ENCODE measurements around the gene CDKN2A. TPM values are rescaled to one million over a fixed set of nuclear protein-coding genes. Genes with fewer than 3 reads are reported as not detected.

Gene CDKN2A
- total and polyA plus RNA-seq, 9 of the 15 experiments (the other 6 are each of a cell fraction or from before 2014, with no cell fraction given), result not detected

GRCh38 chr9:21995006-21995665, 944 bp upstream of the CDKN2A start:
- Histone ChIP-seq H3K9ac (ENCODE audit: insufficient read depth in 1 of 2, low read depth in 2 of 2, low read length in 2 of 2) (no peak overlapping the region), H3K79me2 (ENCODE audit: control insufficient read depth, insufficient read depth, low read length) (no peaks in the 10 kb centered on the region), H3K4me3 (no peak overlapping the region), H3K36me3 (ENCODE audit: control insufficient read depth, insufficient read depth, low read length) (no peaks in the 10 kb centered on the region), H3K4me2 (ENCODE audit: insufficient read depth, low read length) (no peak overlapping the region), H3K4me1 (replicated peaks in 1 of 2; ENCODE audit: control insufficient read depth in 2 of 2, insufficient read depth in 2 of 2, low read length in 2 of 2) (no peaks in the 10 kb centered on the region), H3K27me3 (ENCODE audit: control insufficient read depth in 2 of 2, insufficient read depth in 2 of 2, low read length in 2 of 2) (no peaks in the 10 kb centered on the region), H3K9me3 (replicated peaks; ENCODE audit: control insufficient read depth, insufficient read depth, low read depth, low read length) (no peaks in the 10 kb centered on the region), H2AFZ (ENCODE audit: low read depth, low read length) (no peak overlapping the region), H3K27ac (ENCODE audit: extremely low read depth, low read depth, low read length) (no peak overlapping the region), H3K9me1 (ENCODE audit: control insufficient read depth, insufficient read depth, low read length) (no peaks in the 10 kb centered on the region), H4K20me1 (replicated peaks; ENCODE audit: control insufficient read depth, insufficient read depth, low read length) (no peaks in the 10 kb centered on the region)
- no peak for DNase-seq (ENCODE audit: extremely low read depth in 1 of 4, low spot score in 3 of 4)
- POLR2A ChIA-PET, result no interaction called here
- FAIRE-seq, result no peak
- CTCF ChIA-PET (ENCODE audit: low intra/inter-chr PET ratio), result no interaction called here
- no TSS peak for BruUV-seq (replicated peaks)
- in situ Hi-C loops (cut with MboI) (no loop called here), intact Hi-C loops (cut with micrococcal nuclease) (no loop called here)
- ATAC-seq, result no peak
- no CpG with 5 or more reads among the region's 56 CpGs for WGBS (ENCODE audit: insufficient coverage, low coverage, missing lambda C conversion rate)
- TF ChIP-seq RUNX1 (IDR thresholded peaks at IDR 0.05; ENCODE audit: low read depth) (no peak), PREB (CRISPR knock-in tag; IDR thresholded peaks at IDR 0.05) (no peak), ARID3A (IDR thresholded peaks at IDR 0.05; ENCODE audit: borderline replicate concordance, low read depth, low read length) (no peak), ZNF232 (CRISPR knock-in tag; IDR thresholded peaks at IDR 0.05) (no peak), KLF16 (IDR thresholded peaks at IDR 0.05) (no peak), NFIC (IDR thresholded peaks at IDR 0.05) (no peak), ZNF316 (IDR thresholded peaks at IDR 0.05) (no peak), ZEB2 (IDR thresholded peaks at IDR 0.05) (no peak), EZH2 (IDR thresholded peaks at IDR 0.05; ENCODE audit: borderline replicate concordance, low read depth, low read length) (no peak), HMG20A (CRISPR knock-in tag; conservative IDR thresholded peaks at IDR 0.05) (no peak), MYNN (IDR thresholded peaks at IDR 0.05) (no peak), MYNN (CRISPR knock-in tag; IDR thresholded peaks at IDR 0.05) (no peak), ZFP91 (CRISPR knock-in tag; IDR thresholded peaks at IDR 0.05) (no peak), ZNF609 (CRISPR knock-in tag; IDR thresholded peaks at IDR 0.05; ENCODE audit: borderline replicate concordance) (no peak)

All from K562 (cell line).